ENCODE results near the gene SOCS2. TPM values are rescaled to one million over a fixed set of nuclear protein-coding genes. Genes with fewer than 3 reads are reported as not detected.

Gene SOCS2
- total and polyA plus RNA-seq, 2 donors (not counting 3 experiments of a cell fraction or from before 2014, with no cell fraction given): 2.4 to 5.6 TPM

- H3K27me3 ChIP-seq (ENCODE audit: control insufficient read depth in 2 of 2, insufficient read depth in 2 of 2, low read length in 2 of 2): peaks cover 9 to 24% of the 10 kb centered on the region in 2 experiments
- H4K20me1 ChIP-seq (replicated peaks; ENCODE audit: control insufficient read depth, extremely low read depth, insufficient read depth, low read length): no peaks in the 10 kb centered on the region
- no peak for TF ChIP-seq POLR2A (IDR thresholded peaks at IDR 0.05; ENCODE audit: low read depth, low read length)
- dilution Hi-C loops (cut with MboI; ENCODE audit: extremely low pct_ligation_motif_present, low sequenced_read_pairs): no loop called here
- POLR2A ChIA-PET: no interaction called here
- H3K4me3 ChIP-seq (replicated peaks in 1 of 3; ENCODE audit: insufficient read depth in 1 of 3, low read depth in 1 of 3, low read length in 3 of 3): no peak overlapping the region
- no peak overlapping the region for H3K4me2 ChIP-seq (ENCODE audit: insufficient read depth, low read length)
- H3K9me3 ChIP-seq (replicated peaks; ENCODE audit: control insufficient read depth, insufficient read depth, low read length): no peaks in the 10 kb centered on the region
- H3K36me3 ChIP-seq (ENCODE audit: control insufficient read depth in 2 of 2, extremely low read depth in 1 of 2, insufficient read depth in 2 of 2, low read length in 2 of 2): no peaks in the 10 kb centered on the region
- DNase-seq (ENCODE audit: low read depth, low spot score) (no peak), FAIRE-seq (no peak)
- H3K9ac ChIP-seq (replicated peaks; ENCODE audit: extremely low read depth, insufficient read depth, low read length): no peak overlapping the region
- no peak overlapping the region for H2AFZ ChIP-seq (ENCODE audit: low read depth, low read length)
- H3K4me1 ChIP-seq (ENCODE audit: control insufficient read depth, extremely low read depth, insufficient read depth, low read length): no peaks in the 10 kb centered on the region
- H3K27ac ChIP-seq (ENCODE audit: insufficient read depth, low read depth, low read length): no peak overlapping the region
- H3K79me2 ChIP-seq (ENCODE audit: control insufficient read depth, insufficient read depth, low read length): no peaks in the 10 kb centered on the region
- intact Hi-C loops (cut with micrococcal nuclease): no loop called here
- H3K9me1 ChIP-seq (replicated peaks; ENCODE audit: control insufficient read depth, extremely low read depth, insufficient read depth, low read length): no peaks in the 10 kb centered on the region
- no TSS peak for BruUV-seq (replicated peaks)
- CTCF ChIA-PET: interaction anchor here (1.5 kb wide), 1 partner anchor 15 kb away, joined by 3 read pairs; no protein-coding TSS in a partner anchor
These were observed 44.2 kb downstream of the SOCS2 start for GRCh38 chr12:93616584-93617101.

GRCh38 chr12:93618891-93619410 is 46.5 kb downstream of the SOCS2 start:
- H3K4me1 ChIP-seq (ENCODE audit: control insufficient read depth, extremely low read depth, insufficient read depth, low read length): no peaks in the 10 kb centered on the region
- no peaks in the 10 kb centered on the region for H3K36me3 ChIP-seq (ENCODE audit: control insufficient read depth in 2 of 2, extremely low read depth in 1 of 2, insufficient read depth in 2 of 2, low read length in 2 of 2)
- dilution Hi-C loops (cut with MboI; ENCODE audit: extremely low pct_ligation_motif_present, low sequenced_read_pairs) (no loop called here), intact Hi-C loops (cut with micrococcal nuclease) (no loop called here)
- H3K4me2 ChIP-seq (ENCODE audit: insufficient read depth, low read length): no peak overlapping the region
- H4K20me1 ChIP-seq (replicated peaks; ENCODE audit: control insufficient read depth, extremely low read depth, insufficient read depth, low read length): no peaks in the 10 kb centered on the region
- no TSS peak for BruUV-seq (replicated peaks)
- no peak overlapping the region for H3K27ac ChIP-seq (ENCODE audit: insufficient read depth, low read depth, low read length)
- no peaks in the 10 kb centered on the region for H3K9me1 ChIP-seq (replicated peaks; ENCODE audit: control insufficient read depth, extremely low read depth, insufficient read depth, low read length)
- FAIRE-seq (no peak), DNase-seq (ENCODE audit: low read depth, low spot score) (no peak)
- TF ChIP-seq POLR2AphosphoS5 (IDR thresholded peaks at IDR 0.05; ENCODE audit: insufficient read depth, low read depth, low read length) (no peak), EZH2 (IDR thresholded peaks at IDR 0.05; ENCODE audit: borderline replicate concordance, low read depth, low read length, severe bottlenecking) (no peak), MAX (IDR thresholded peaks at IDR 0.05; ENCODE audit: insufficient read depth, insufficient read length) (no peak), CTCF (IDR thresholded peaks at IDR 0.05; ENCODE audit: extremely low read depth in 1 of 2, insufficient read depth in 1 of 2, low read depth in 1 of 2, low read length in 2 of 2) (no peak), POLR2A (IDR thresholded peaks at IDR 0.05; ENCODE audit: low read depth, low read length) (no peak), FOS (IDR thresholded peaks at IDR 0.05; ENCODE audit: borderline replicate concordance, insufficient read depth, low read length) (no peak), MYC (IDR thresholded peaks at IDR 0.05; ENCODE audit: low read depth, low read length) (no peak)
- peaks cover 0 to 2% of the 10 kb centered on the region in 2 experiments for H3K27me3 ChIP-seq (ENCODE audit: control insufficient read depth in 2 of 2, insufficient read depth in 2 of 2, low read length in 2 of 2)
- H2AFZ ChIP-seq (ENCODE audit: low read depth, low read length): no peak overlapping the region
- H3K9me3 ChIP-seq (replicated peaks; ENCODE audit: control insufficient read depth, insufficient read depth, low read length): no peaks in the 10 kb centered on the region
- POLR2A ChIA-PET: no interaction called here
- CTCF ChIA-PET: interaction anchor here (0.6 kb wide), 1 partner anchor 456 kb away, joined by 3 read pairs; no protein-coding TSS in a partner anchor
- no peaks in the 10 kb centered on the region for H3K79me2 ChIP-seq (ENCODE audit: control insufficient read depth, insufficient read depth, low read length)
- H3K9ac ChIP-seq (replicated peaks; ENCODE audit: extremely low read depth, insufficient read depth, low read length): no peak overlapping the region
- H3K4me3 ChIP-seq (replicated peaks in 1 of 3; ENCODE audit: insufficient read depth in 1 of 3, low read depth in 1 of 3, low read length in 3 of 3): no peak overlapping the region

Measured in endothelial cell of umbilical vein (primary cell).